ENCODE data around the gene CACNA2D3. TPM values are rescaled to one million over a fixed set of nuclear protein-coding genes. Genes with fewer than 3 reads are reported as not detected.

Gene CACNA2D3
- total RNA-seq, 2 donors from 2014 or later: not detected

- no peaks in the 10 kb centered on the region for H3K27me3 Mint-ChIP-seq
- H3K9me3 Mint-ChIP-seq: no peaks in the 10 kb centered on the region
- no peaks in the 10 kb centered on the region for H3K36me3 Mint-ChIP-seq (ENCODE audit: low read depth)
- no peak for ATAC-seq (replicated peaks)
- no peak overlapping the region for H3K27ac Mint-ChIP-seq
- no peak overlapping the region for H3K4me3 Mint-ChIP-seq
- H3K4me1 Mint-ChIP-seq: no peaks in the 10 kb centered on the region
These were observed 190.0 kb downstream of the CACNA2D3 start for GRCh38 chr3:54312156-54312899.

DNA sequence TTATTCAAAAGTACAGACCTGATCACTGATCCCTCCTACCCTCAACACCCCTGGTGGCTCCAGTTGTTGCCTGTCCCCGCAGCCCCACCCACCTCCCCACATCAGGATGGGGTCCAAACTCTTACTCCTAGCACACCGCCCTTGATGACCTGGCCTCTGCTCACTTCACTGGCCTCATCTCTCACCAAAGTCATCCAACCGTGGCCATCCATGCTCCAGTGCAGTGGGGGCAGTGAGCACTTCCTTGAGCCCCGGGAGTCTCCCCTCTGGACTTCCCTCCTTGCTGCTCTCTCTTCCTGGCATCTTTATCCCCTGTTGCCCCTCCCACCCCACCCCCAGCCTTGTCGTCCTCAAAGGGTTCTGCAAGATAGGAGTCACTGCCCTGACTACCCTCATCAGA, 191.1 kb downstream of the CACNA2D3 start:
- no peak overlapping the region for H3K4me3 Mint-ChIP-seq
- H3K9me3 Mint-ChIP-seq: peaks cover 5% of the 10 kb centered on the region
- H3K27ac Mint-ChIP-seq: no peak overlapping the region
- H3K4me1 Mint-ChIP-seq: no peaks in the 10 kb centered on the region
- ATAC-seq (replicated peaks): no peak
- peaks cover 4% of the 10 kb centered on the region for H3K27me3 Mint-ChIP-seq
- H3K36me3 Mint-ChIP-seq (ENCODE audit: low read depth): no peaks in the 10 kb centered on the region

DNA sequence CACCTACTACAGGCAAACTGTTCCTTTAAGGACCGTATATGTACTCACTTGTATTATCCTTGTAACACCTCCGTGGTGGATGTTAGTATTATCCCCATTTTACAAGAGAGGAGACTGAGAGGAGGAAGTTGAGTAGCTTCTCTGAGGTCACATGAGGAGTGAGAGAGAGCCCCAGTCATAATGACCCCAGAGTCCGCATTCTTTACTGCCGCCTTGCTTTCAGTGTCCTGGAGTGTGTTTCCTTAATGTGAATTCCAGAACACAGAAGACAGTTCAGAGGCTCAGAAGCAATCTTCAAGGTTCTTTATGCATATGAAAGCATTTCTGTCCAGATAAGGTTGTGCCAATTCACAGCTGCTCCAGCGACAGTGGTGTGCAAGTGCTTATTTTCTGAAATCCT, 199.2 kb downstream of the CACNA2D3 start:
- ATAC-seq (replicated peaks): no peak

DNA sequence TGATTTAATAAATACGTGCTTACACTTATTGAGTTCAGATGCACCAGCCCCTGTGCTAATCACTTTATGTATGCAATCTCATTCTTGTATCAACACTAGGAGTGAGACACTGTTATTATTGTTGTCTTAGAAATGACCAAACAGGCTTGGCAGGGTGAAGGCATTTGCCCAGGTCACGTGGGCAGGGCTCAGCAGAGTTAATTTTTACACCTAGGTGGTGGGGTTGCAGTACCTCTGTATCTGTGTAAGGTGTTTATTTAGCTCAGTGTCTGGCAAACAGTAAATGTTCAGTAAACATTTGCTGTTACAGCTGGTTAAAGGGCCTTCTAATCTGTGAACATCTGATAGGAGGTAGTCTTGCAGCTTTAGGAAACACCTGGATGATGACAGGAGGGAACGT, 200.0 kb downstream of the CACNA2D3 start:
- ATAC-seq (replicated peaks): no peak
- Mint-ChIP-seq H3K9me3 (peaks cover 5% of the 10 kb centered on the region), H3K36me3 (ENCODE audit: low read depth) (no peaks in the 10 kb centered on the region), H3K27me3 (peaks cover 4% of the 10 kb centered on the region), H3K4me3 (no peak overlapping the region), H3K27ac (no peak overlapping the region), H3K4me1 (no peaks in the 10 kb centered on the region)

More for the DNA sequence above, 199.2 kb downstream of the CACNA2D3 start:
- H3K27ac Mint-ChIP-seq: no peak overlapping the region
- H3K36me3 Mint-ChIP-seq (ENCODE audit: low read depth): no peaks in the 10 kb centered on the region
- H3K4me1 Mint-ChIP-seq: no peaks in the 10 kb centered on the region
- H3K4me3 Mint-ChIP-seq: no peak overlapping the region
- H3K9me3 Mint-ChIP-seq: peaks cover 5% of the 10 kb centered on the region
- H3K27me3 Mint-ChIP-seq: peaks cover 4% of the 10 kb centered on the region

DNA sequence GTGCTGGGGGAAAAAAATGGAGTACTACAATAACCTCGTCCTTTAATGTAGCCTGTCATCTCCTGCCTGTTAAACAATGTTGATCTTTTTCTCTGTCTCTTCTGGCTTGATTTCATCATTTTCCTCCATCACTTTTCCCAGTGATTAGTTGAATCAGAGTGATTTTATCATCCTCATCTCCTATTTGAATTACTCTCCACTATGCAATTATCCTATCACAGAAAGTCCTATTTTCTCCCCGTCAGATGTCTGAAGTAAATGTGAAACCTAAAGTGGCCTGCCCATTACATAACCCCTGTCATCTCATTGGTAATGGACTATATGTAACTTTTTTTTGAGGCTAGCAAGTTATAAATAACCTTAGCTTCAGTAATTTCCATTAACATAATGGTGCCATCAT, 201.8 kb downstream of the CACNA2D3 start:
- ATAC-seq (replicated peaks): no peak
- no peaks in the 10 kb centered on the region for H3K9me3 Mint-ChIP-seq
- H3K36me3 Mint-ChIP-seq (ENCODE audit: low read depth): no peaks in the 10 kb centered on the region
- no peaks in the 10 kb centered on the region for H3K4me1 Mint-ChIP-seq
- H3K27ac Mint-ChIP-seq: no peak overlapping the region
- no peak overlapping the region for H3K4me3 Mint-ChIP-seq
- no peaks in the 10 kb centered on the region for H3K27me3 Mint-ChIP-seq

- ATAC-seq (replicated peaks): no peak
- no peak overlapping the region for H3K27ac Mint-ChIP-seq
- H3K27me3 Mint-ChIP-seq: peaks cover 3% of the 10 kb centered on the region
- no peak overlapping the region for H3K4me3 Mint-ChIP-seq
- no peaks in the 10 kb centered on the region for H3K4me1 Mint-ChIP-seq
- no peaks in the 10 kb centered on the region for H3K36me3 Mint-ChIP-seq (ENCODE audit: low read depth)
- no peaks in the 10 kb centered on the region for H3K9me3 Mint-ChIP-seq
These were observed 204.6 kb downstream of the CACNA2D3 start for GRCh38 chr3:54326951-54327350.

- Mint-ChIP-seq H3K27ac (no peak overlapping the region), H3K27me3 (peaks cover 9% of the 10 kb centered on the region), H3K4me1 (no peaks in the 10 kb centered on the region), H3K36me3 (ENCODE audit: low read depth) (no peaks in the 10 kb centered on the region), H3K4me3 (no peak overlapping the region), H3K9me3 (no peaks in the 10 kb centered on the region)
- no peak for ATAC-seq (replicated peaks)
These were observed 209.0 kb downstream of the CACNA2D3 start for GRCh38 chr3:54331341-54331740.

- Mint-ChIP-seq H3K27me3 (peaks cover 9% of the 10 kb centered on the region), H3K36me3 (ENCODE audit: low read depth) (no peaks in the 10 kb centered on the region), H3K27ac (no peak overlapping the region), H3K9me3 (no peaks in the 10 kb centered on the region), H3K4me3 (no peak overlapping the region), H3K4me1 (peaks cover 4% of the 10 kb centered on the region)
- ATAC-seq (replicated peaks): no peak
These were observed 215.5 kb downstream of the CACNA2D3 start for GRCh38 chr3:54337846-54338245.

DNA sequence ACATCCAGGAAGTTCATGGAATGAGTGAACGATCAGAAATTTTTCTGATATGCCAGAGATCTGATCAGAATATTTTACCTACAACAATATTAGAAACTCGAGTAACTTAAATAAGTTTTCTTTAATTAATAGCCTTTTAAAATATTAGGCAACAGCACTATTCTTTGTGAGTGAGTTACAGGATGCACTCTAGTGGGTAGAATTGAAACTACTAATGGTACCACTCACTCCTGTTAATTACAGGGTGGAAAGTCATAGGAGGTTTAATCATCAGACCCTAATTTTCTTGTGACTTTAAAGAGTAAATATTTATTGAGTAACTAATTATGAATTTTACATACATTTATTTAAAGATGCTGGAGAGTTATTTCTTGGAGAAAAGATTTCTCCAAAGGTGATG, 217.3 kb downstream of the CACNA2D3 start:
- no peak for ATAC-seq (replicated peaks)
- Mint-ChIP-seq H3K4me1 (peaks cover 4% of the 10 kb centered on the region), H3K27me3 (peaks cover 12% of the 10 kb centered on the region), H3K9me3 (no peaks in the 10 kb centered on the region), H3K27ac (no peak overlapping the region), H3K36me3 (ENCODE audit: low read depth) (no peaks in the 10 kb centered on the region), H3K4me3 (no peak overlapping the region)

GRCh38 chr3:54341811-54342210, 219.5 kb downstream of the CACNA2D3 start:
- ATAC-seq (replicated peaks): no peak
- Mint-ChIP-seq H3K27ac (no peak overlapping the region), H3K36me3 (ENCODE audit: low read depth) (no peaks in the 10 kb centered on the region), H3K27me3 (peaks cover 12% of the 10 kb centered on the region), H3K9me3 (no peaks in the 10 kb centered on the region), H3K4me1 (peaks cover 4% of the 10 kb centered on the region), H3K4me3 (no peak overlapping the region)

DNA sequence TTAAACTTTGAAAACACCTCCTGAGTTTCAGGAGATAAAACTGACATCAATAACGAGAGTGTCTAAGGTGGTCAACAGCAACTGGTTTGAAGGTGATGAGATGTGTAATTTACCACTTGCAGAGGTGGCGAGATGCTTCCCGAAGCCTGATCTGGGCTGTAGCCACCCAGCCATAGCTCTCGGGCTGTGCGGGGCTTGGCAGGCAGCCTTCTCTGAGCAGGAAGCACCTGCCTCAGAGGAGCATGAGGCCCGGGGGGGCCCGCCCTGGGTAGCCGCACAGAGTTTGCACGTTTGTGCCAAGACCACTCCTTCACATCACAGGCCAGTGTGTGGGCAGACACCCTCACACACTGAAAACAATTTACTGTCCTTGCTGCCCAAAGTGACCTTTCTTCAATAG, 220.3 kb downstream of the CACNA2D3 start:
- Mint-ChIP-seq H3K27me3 (peaks cover 12% of the 10 kb centered on the region), H3K36me3 (ENCODE audit: low read depth) (no peaks in the 10 kb centered on the region), H3K4me3 (no peak overlapping the region), H3K27ac (no peak overlapping the region), H3K9me3 (no peaks in the 10 kb centered on the region), H3K4me1 (peaks cover 4% of the 10 kb centered on the region)
- no peak for ATAC-seq (replicated peaks)

DNA sequence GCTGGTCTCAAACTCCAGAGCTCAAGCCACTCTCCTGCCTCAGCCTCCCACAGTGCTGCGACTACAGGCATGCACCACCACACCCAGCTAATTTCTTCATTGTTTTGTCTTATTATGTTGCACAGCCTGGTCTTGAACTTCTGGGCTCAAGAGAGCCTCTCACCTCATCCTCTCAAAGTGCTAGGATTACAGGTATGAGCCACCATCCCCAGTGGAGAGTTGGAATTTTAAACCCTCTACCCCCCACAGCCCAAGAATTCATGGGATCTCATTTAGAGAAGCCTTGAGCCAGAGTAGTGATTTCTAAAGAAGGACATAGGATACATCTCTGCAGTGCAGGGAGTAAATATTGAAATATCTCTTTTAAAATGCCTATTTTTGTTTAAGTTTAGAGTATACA, 221.1 kb downstream of the CACNA2D3 start:
- no peak overlapping the region for H3K27ac Mint-ChIP-seq
- ATAC-seq (replicated peaks): no peak
- H3K27me3 Mint-ChIP-seq: peaks cover 12% of the 10 kb centered on the region
- H3K4me1 Mint-ChIP-seq: peaks cover 4% of the 10 kb centered on the region
- no peaks in the 10 kb centered on the region for H3K36me3 Mint-ChIP-seq (ENCODE audit: low read depth)
- H3K4me3 Mint-ChIP-seq: no peak overlapping the region
- no peaks in the 10 kb centered on the region for H3K9me3 Mint-ChIP-seq

DNA sequence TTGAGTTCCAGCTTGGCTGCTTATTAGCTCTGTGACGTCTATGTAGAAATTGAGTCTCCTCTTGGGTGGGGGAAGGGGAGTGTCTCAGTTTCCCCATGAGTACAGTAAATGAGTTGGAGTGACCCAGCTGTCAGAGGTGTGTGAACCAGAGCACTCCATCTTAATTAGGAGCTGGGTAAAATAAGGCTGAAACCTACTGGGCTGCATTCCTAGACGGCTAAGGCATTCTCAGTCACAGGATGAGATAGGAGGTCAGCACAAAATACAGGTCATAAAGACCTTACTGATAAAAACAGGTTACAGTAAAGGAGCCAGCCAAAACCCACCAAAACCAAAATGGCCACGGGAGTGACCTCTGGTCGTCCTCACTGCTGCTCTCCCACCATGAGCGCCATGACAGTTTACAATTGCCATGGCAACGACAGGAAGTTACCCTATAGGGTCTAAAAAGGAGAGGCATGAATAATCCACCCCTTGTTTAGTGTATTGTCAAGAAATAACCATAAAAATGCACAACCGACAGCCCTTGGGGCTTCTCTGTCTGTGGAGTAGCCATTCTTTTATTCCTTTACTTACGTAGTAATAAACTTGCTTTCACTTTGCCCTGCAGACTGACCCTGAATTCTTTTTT, 222.4 kb downstream of the CACNA2D3 start:
- no peak overlapping the region for H3K27ac Mint-ChIP-seq
- H3K4me1 Mint-ChIP-seq: peaks cover 4% of the 10 kb centered on the region
- no peak for ATAC-seq (replicated peaks)
- no peaks in the 10 kb centered on the region for H3K9me3 Mint-ChIP-seq
- H3K27me3 Mint-ChIP-seq: peaks cover 12% of the 10 kb centered on the region
- H3K36me3 Mint-ChIP-seq (ENCODE audit: low read depth): no peaks in the 10 kb centered on the region
- H3K4me3 Mint-ChIP-seq: no peak overlapping the region

GRCh38 chr3:54345847-54346375, 223.6 kb downstream of the CACNA2D3 start:
- Mint-ChIP-seq H3K27ac (no peak overlapping the region), H3K4me1 (peaks cover 4% of the 10 kb centered on the region), H3K27me3 (peaks cover 10% of the 10 kb centered on the region), H3K9me3 (no peaks in the 10 kb centered on the region), H3K36me3 (ENCODE audit: low read depth) (no peaks in the 10 kb centered on the region), H3K4me3 (no peak overlapping the region)
- ATAC-seq (replicated peaks): no peak

- H3K9me3 Mint-ChIP-seq: peaks cover 8% of the 10 kb centered on the region
- peaks cover 8% of the 10 kb centered on the region for H3K27me3 Mint-ChIP-seq
- H3K4me3 Mint-ChIP-seq: no peak overlapping the region
- no peak overlapping the region for H3K27ac Mint-ChIP-seq
- no peaks in the 10 kb centered on the region for H3K36me3 Mint-ChIP-seq (ENCODE audit: low read depth)
- no peak for ATAC-seq (replicated peaks)
- H3K4me1 Mint-ChIP-seq: peaks cover 4% of the 10 kb centered on the region
These were observed 224.7 kb downstream of the CACNA2D3 start for GRCh38 chr3:54347060-54347459.

All from activated T-helper 17 cell treated with anti-CD3 and anti-CD28 coated beads, Interleukin-2, amount 50 U/mL, for 72 hours (primary cell).